Endothelial cell of umbilical vein (primary cell): ENCODE results near the gene TYSND1. TPM values are rescaled to one million over a fixed set of nuclear protein-coding genes. Genes with fewer than 3 reads are reported as not detected.

ENCODE experiments used
- BruUV-seq: library from RNA; stranded (reverse); fragments of 400-500 nt; replicated peaks from 2 replicates; lab custom pipeline; 2021; lab: Mats Ljungman, UMichigan
- CTCF ChIA-PET: fragments of 300-600, 350-600 bp; sonication (Branson Sonifier 250); formaldehyde crosslinking; loops from one replicate; lab custom pipeline; 2021; ENCODE audit warnings: antibody characterized with exemption, inconsistent platforms; lab: Charles Lee
- POLR2A ChIA-PET: fragments of 300-600, 350-600 bp; sonication (Branson Sonifier 250); formaldehyde crosslinking; loops from one replicate; lab custom pipeline; 2021; ENCODE audit warnings: antibody characterized with exemption, inconsistent platforms; lab: Charles Lee
- DNase-seq: peaks from one replicate; pipeline ENCODE4 v3.0.0-alpha.2; 2011; ENCODE audit warnings: low read depth, low spot score
- FAIRE-seq: peaks from 2 replicates; lab custom pipeline; 2011; peaks lifted over from hg19 to GRCh38; lab: Jason Lieb, UNC
- H2AFZ ChIP-seq: 2 replicates; pipeline ENCODE4 v1.6.0; 2012; ENCODE audit warnings: low read depth, low read length, control low read depth, inconsistent platforms
- H3K27ac ChIP-seq: 2 replicates; pipeline ENCODE4 v1.5.1; 2011; ENCODE audit warnings: low read depth, mild to moderate bottlenecking, control low read depth, low read length, moderate library complexity; ENCODE audit not compliant: insufficient read depth
- H3K27me3 ChIP-seq, 2 experiments: 2 replicates each; pipeline versions ENCODE4 v1.6.0 to v1.6.1; 2011; ENCODE audit warnings: low read length in 2 of 2, mixed read lengths in 1 of 2; ENCODE audit not compliant: control insufficient read depth in 2 of 2, insufficient read depth in 2 of 2
- H3K36me3 ChIP-seq, 2 experiments: 2 replicates in 1 of 2; 3 replicates in 1 of 2; pipeline ENCODE4 v1.5.1; 2011; ENCODE audit warnings: low read length in 2 of 2, mild to moderate bottlenecking in 1 of 2, moderate library complexity in 1 of 2; ENCODE audit not compliant: control insufficient read depth in 2 of 2, insufficient read depth in 2 of 2; ENCODE audit errors: extremely low read depth in 1 of 2
- H3K4me1 ChIP-seq: 3 replicates; pipeline ENCODE4 v1.5.1; 2011; ENCODE audit warnings: mild to moderate bottlenecking, low read length; ENCODE audit not compliant: control insufficient read depth, insufficient read depth; ENCODE audit errors: extremely low read depth
- H3K4me2 ChIP-seq: 2 replicates; pipeline ENCODE4 v1.6.1; 2011; ENCODE audit warnings: low read length, control low read depth, mixed read lengths; ENCODE audit not compliant: insufficient read depth
- H3K4me3 ChIP-seq, 3 experiments: fragments of 200-600 bp in 1 of 3; sonication (generic), shearing (Covaris generic) in 1 of 3; replicated peaks in 1 of 3; 2 replicates each; pipeline ENCODE4 v1.5.1; 2011 to 2016; ENCODE audit warnings: control low read depth in 3 of 3, low read length in 3 of 3, mild to moderate bottlenecking in 2 of 3, inconsistent platforms in 1 of 3, low read depth in 1 of 3, moderate library complexity in 1 of 3; ENCODE audit not compliant: insufficient read depth in 1 of 3
- H3K79me2 ChIP-seq: 2 replicates; pipeline ENCODE4 v1.6.0; 2012; ENCODE audit warnings: low read length, inconsistent platforms; ENCODE audit not compliant: control insufficient read depth, insufficient read depth
- H3K9ac ChIP-seq: replicated peaks from 2 replicates; pipeline ENCODE3; 2011; ENCODE audit warnings: low read length, control low read depth; ENCODE audit not compliant: insufficient read depth; ENCODE audit errors: extremely low read depth
- H3K9me1 ChIP-seq: replicated peaks from 3 replicates; pipeline ENCODE4 v1.6.0; 2011; ENCODE audit warnings: mild to moderate bottlenecking, low read length; ENCODE audit not compliant: control insufficient read depth, insufficient read depth; ENCODE audit errors: extremely low read depth
- H3K9me3 ChIP-seq: replicated peaks from 2 replicates; pipeline ENCODE4 v1.5.1; 2012; ENCODE audit warnings: low read length, inconsistent platforms; ENCODE audit not compliant: control insufficient read depth, insufficient read depth
- H4K20me1 ChIP-seq: replicated peaks from 2 replicates; pipeline ENCODE3; 2011; ENCODE audit warnings: mild to moderate bottlenecking, low read length; ENCODE audit not compliant: control insufficient read depth, insufficient read depth; ENCODE audit errors: extremely low read depth
- EZH2 ChIP-seq: IDR thresholded peaks from 2 replicates; pipeline ENCODE4 v1.6.1; 2012; ENCODE audit warnings: borderline replicate concordance, low read depth, mild to moderate bottlenecking, moderate library complexity, low read length, inconsistent platforms; ENCODE audit not compliant: severe bottlenecking
- FOS ChIP-seq: IDR thresholded peaks from 2 replicates; pipeline ENCODE4 v1.6.1; 2011; ENCODE audit warnings: mild to moderate bottlenecking, low read length, moderate library complexity, borderline replicate concordance; ENCODE audit not compliant: insufficient read depth
- GATA2 ChIP-seq: IDR thresholded peaks from 2 replicates; pipeline ENCODE4 v1.7.0; 2011; ENCODE audit warnings: low read depth, mild to moderate bottlenecking, moderate library complexity, mixed read lengths, low read length; ENCODE audit not compliant: insufficient read length, insufficient read depth
- JUN ChIP-seq: IDR thresholded peaks from 2 replicates; pipeline ENCODE4 v1.6.1; 2011; ENCODE audit warnings: borderline replicate concordance, low read depth; ENCODE audit not compliant: insufficient read length, insufficient read depth
- MYC ChIP-seq: IDR thresholded peaks from one replicate; pipeline ENCODE4 v1.6.1; 2011; ENCODE audit warnings: mild to moderate bottlenecking, low read depth, low read length
- POLR2A ChIP-seq: IDR thresholded peaks from 2 replicates; pipeline ENCODE4 v1.6.1; 2012; ENCODE audit warnings: low read depth, mild to moderate bottlenecking, control low read depth, low read length
- POLR2AphosphoS5 ChIP-seq: IDR thresholded peaks from 2 replicates; pipeline ENCODE4 v1.6.1; 2012; ENCODE audit warnings: low read depth, mild to moderate bottlenecking, control low read depth, low read length, moderate library complexity; ENCODE audit not compliant: insufficient read depth
- dilution Hi-C: fragments of 300-500 bp; cut with MboI; formaldehyde crosslinking; loops from one replicate; pipeline ENCODE4 v1.15.0; 2019; ENCODE audit warnings: low sequenced_read_pairs; ENCODE audit not compliant: extremely low pct_ligation_motif_present
- intact Hi-C: fragments of 100-400 bp; cut with micrococcal nuclease; formaldehyde crosslinking; loops from one replicate; pipeline ENCODE4 v1.10.0; 2022
- polyA plus RNA-seq, 4 experiments: library from polyadenylated mRNA; depleted of rRNA in 3 of 4; stranded (reverse) in 3 of 4; unstranded in 1 of 4; fragments of >200 nt; gene quantifications; 2 replicates each; pipeline versions ENCODE4 v1.2.1 to v1.2.3, GENCODE V29; 2011 to 2012; ENCODE audit warnings: missing spikeins in 1 of 4
- total RNA-seq: library from RNA; stranded (reverse); gene quantifications from 2 replicates; pipeline ENCODE4 v1.2.3, GENCODE V29; 2021
- TF ChIP-seq, protein P1 (sequence below), 2 donors: IDR thresholded peaks; 1 replicate in 1 of 2; 2 replicates in 1 of 2; pipeline ENCODE4 v1.5.1; 2011; ENCODE audit warnings: low read length in 2 of 2, mild to moderate bottlenecking in 2 of 2, moderate library complexity in 2 of 2, control low read depth in 1 of 2, inconsistent platforms in 1 of 2, low read depth in 1 of 2; ENCODE audit not compliant: insufficient read depth in 1 of 2; ENCODE audit errors: extremely low read depth in 1 of 2
- TF ChIP-seq, protein P2 (sequence below): IDR thresholded peaks from 2 replicates; pipeline ENCODE4 v1.6.1; 2011; ENCODE audit not compliant: insufficient read depth, insufficient read length

TYSND1 gene
- total and polyA plus RNA-seq, 2 donors (not counting 3 experiments of a cell fraction or from before 2014, with no cell fraction given) = 5.1 to 7.8 TPM

DNA sequence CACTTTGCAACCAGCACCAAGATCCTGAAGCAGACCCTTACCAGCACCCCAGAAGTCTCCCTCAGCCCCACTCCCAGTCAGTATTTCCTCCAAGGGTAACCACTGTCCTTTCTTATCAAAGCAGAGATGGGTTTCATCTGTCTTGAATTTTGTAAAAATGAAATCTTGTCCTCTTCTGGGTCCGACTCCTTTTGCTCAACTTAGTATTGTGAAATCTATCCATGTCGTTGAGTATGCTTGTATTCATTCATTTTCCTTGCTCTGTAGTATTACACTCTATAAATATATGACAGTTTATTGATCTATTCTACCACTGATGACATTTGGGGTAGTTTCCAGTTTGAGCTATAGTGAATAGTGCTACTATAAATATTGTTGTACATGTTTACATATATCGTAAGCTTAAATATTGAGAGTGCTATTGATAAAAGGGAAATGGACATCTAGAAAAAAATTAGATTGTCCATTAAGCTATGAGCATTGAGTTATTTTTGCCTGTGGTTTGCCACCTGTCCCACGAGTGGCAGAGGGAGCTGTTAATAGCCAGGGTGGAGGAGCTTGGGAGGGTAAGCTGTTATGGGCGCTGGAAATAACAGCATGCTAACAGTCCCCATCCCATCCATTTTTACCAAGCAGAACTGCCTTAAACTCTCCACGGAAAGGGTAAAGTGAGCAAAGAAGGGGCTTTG lies 50.3 kb downstream of the TYSND1 start:
- Histone ChIP-seq H3K4me3 (no peak overlapping the region), H3K9me3 (no peaks in the 10 kb centered on the region), H3K9me1 (no peaks in the 10 kb centered on the region), H3K4me2 (no peak overlapping the region), H4K20me1 (no peaks in the 10 kb centered on the region), H3K36me3 (no peaks in the 10 kb centered on the region), H3K4me1 (no peaks in the 10 kb centered on the region), H3K27ac (no peak overlapping the region), H3K27me3 (peaks cover 6 to 34% of the 10 kb centered on the region in 2 experiments), H3K9ac (no peak overlapping the region), H2AFZ (no peak overlapping the region), H3K79me2 (no peaks in the 10 kb centered on the region)
- no TSS peak for BruUV-seq
- dilution Hi-C loops = no loop called here
- no peak for TF ChIP-seq EZH2
- TF ChIP-seq GATA2 = no peak
- no peak for TF ChIP-seq JUN
- TF ChIP-seq, protein P1, sequence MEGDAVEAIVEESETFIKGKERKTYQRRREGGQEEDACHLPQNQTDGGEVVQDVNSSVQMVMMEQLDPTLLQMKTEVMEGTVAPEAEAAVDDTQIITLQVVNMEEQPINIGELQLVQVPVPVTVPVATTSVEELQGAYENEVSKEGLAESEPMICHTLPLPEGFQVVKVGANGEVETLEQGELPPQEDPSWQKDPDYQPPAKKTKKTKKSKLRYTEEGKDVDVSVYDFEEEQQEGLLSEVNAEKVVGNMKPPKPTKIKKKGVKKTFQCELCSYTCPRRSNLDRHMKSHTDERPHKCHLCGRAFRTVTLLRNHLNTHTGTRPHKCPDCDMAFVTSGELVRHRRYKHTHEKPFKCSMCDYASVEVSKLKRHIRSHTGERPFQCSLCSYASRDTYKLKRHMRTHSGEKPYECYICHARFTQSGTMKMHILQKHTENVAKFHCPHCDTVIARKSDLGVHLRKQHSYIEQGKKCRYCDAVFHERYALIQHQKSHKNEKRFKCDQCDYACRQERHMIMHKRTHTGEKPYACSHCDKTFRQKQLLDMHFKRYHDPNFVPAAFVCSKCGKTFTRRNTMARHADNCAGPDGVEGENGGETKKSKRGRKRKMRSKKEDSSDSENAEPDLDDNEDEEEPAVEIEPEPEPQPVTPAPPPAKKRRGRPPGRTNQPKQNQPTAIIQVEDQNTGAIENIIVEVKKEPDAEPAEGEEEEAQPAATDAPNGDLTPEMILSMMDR (IDR thresholded peaks at IDR 0.05; ENCODE audit: extremely low read depth in 1 of 2, insufficient read depth in 1 of 2, low read depth in 1 of 2, low read length in 2 of 2) = no peak
- no peak for TF ChIP-seq POLR2A
- no peak for TF ChIP-seq FOS
- TF ChIP-seq, protein P2, sequence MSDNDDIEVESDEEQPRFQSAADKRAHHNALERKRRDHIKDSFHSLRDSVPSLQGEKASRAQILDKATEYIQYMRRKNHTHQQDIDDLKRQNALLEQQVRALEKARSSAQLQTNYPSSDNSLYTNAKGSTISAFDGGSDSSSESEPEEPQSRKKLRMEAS = no peak
- TF ChIP-seq MYC = no peak
- no peak for TF ChIP-seq POLR2AphosphoS5
- intact Hi-C loops = no loop called here
- DNase-seq = no peak
- CTCF ChIA-PET = interaction anchor here (1.3 to 4.6 kb wide), 4 partner anchors 10 to 24 kb away, joined by 3 to 30 read pairs (median 6); no protein-coding TSS in a partner anchor
- no peak for FAIRE-seq
- POLR2A ChIA-PET = no interaction called here
